ENCODE data around the gene NOP56. TPM values are rescaled to one million over a fixed set of nuclear protein-coding genes. Genes with fewer than 3 reads are reported as not detected.
A peak's percentile ranks its signal among the peaks of the same experiment; 100 is the strongest.

The NOP56 gene
- total RNA-seq, 1 experiment from 2014 or later = 582 TPM

- ChIA-PET RAD21 (ENCODE audit: low non-redundant PET in 1 of 2, low total read pairs in 2 of 2, uncharacterized antibody in 2 of 2, unreplicated experiment in 2 of 2) (no interaction called here), CTCF (no interaction called here), POLR2A (no interaction called here)
- Histone ChIP-seq H3K4me1 (ENCODE audit: control insufficient read depth in 1 of 2, insufficient read depth in 2 of 2, low read length in 2 of 2) (no peaks in the 10 kb centered on the region), H3K9ac (ENCODE audit: low read length) (no peak overlapping the region), H3K79me2 (ENCODE audit: insufficient read depth, low read length) (no peaks in the 10 kb centered on the region), H3K9me3 (ENCODE audit: control insufficient read depth in 1 of 2, insufficient read depth in 1 of 2, low read depth in 1 of 2, low read length in 2 of 2) (no peaks in the 10 kb centered on the region), H2AFZ (ENCODE audit: low read depth, low read length, poor library complexity, severe bottlenecking) (no peak overlapping the region), H4K20me1 (ENCODE audit: insufficient read depth) (no peaks in the 10 kb centered on the region), H3K4me3 (replicated peaks in 1 of 2; ENCODE audit: low read depth in 1 of 2, low read length in 2 of 2) (no peak overlapping the region), H3K9me2 (ENCODE audit: insufficient read depth) (no peaks in the 10 kb centered on the region), H3K27ac (ENCODE audit: low read depth, low read length) (no peak overlapping the region), H3K36me3 (ENCODE audit: control insufficient read depth in 1 of 2, insufficient read depth in 2 of 2, low read length in 2 of 2) (no peaks in the 10 kb centered on the region), H3K4me2 (ENCODE audit: low read length) (no peak overlapping the region), H3K27me3 (ENCODE audit: insufficient read depth, low read length) (no peaks in the 10 kb centered on the region)
- ATAC-seq = no peak
- TF ChIP-seq, protein P1, sequence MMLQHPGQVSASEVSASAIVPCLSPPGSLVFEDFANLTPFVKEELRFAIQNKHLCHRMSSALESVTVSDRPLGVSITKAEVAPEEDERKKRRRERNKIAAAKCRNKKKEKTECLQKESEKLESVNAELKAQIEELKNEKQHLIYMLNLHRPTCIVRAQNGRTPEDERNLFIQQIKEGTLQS (IDR thresholded peaks at IDR 0.05) = no peak
- no peak for TF ChIP-seq FOSL1 (IDR thresholded peaks at IDR 0.05; ENCODE audit: low read depth)
- no peak for TF ChIP-seq CBX3 (IDR thresholded peaks at IDR 0.05; ENCODE audit: low read depth)
- TF ChIP-seq, protein P2, sequence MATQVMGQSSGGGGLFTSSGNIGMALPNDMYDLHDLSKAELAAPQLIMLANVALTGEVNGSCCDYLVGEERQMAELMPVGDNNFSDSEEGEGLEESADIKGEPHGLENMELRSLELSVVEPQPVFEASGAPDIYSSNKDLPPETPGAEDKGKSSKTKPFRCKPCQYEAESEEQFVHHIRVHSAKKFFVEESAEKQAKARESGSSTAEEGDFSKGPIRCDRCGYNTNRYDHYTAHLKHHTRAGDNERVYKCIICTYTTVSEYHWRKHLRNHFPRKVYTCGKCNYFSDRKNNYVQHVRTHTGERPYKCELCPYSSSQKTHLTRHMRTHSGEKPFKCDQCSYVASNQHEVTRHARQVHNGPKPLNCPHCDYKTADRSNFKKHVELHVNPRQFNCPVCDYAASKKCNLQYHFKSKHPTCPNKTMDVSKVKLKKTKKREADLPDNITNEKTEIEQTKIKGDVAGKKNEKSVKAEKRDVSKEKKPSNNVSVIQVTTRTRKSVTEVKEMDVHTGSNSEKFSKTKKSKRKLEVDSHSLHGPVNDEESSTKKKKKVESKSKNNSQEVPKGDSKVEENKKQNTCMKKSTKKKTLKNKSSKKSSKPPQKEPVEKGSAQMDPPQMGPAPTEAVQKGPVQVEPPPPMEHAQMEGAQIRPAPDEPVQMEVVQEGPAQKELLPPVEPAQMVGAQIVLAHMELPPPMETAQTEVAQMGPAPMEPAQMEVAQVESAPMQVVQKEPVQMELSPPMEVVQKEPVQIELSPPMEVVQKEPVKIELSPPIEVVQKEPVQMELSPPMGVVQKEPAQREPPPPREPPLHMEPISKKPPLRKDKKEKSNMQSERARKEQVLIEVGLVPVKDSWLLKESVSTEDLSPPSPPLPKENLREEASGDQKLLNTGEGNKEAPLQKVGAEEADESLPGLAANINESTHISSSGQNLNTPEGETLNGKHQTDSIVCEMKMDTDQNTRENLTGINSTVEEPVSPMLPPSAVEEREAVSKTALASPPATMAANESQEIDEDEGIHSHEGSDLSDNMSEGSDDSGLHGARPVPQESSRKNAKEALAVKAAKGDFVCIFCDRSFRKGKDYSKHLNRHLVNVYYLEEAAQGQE (IDR thresholded peaks at IDR 0.05; ENCODE audit: low read depth) = no peak
- no peak for TF ChIP-seq CTCF (IDR thresholded peaks at IDR 0.05 in 2 of 3, conservative IDR thresholded peaks at IDR 0.05 in 1 of 3; ENCODE audit: borderline replicate concordance in 1 of 3, insufficient read depth in 1 of 3, low read depth in 2 of 3, low read length in 2 of 3)
- TF ChIP-seq, protein P3, sequence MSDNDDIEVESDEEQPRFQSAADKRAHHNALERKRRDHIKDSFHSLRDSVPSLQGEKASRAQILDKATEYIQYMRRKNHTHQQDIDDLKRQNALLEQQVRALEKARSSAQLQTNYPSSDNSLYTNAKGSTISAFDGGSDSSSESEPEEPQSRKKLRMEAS (IDR thresholded peaks at IDR 0.05) = no peak
- TF ChIP-seq EGR1 (IDR thresholded peaks at IDR 0.05; ENCODE audit: low read depth) = no peak
- no peak for TF ChIP-seq SP1 (IDR thresholded peaks at IDR 0.05; ENCODE audit: low read depth)
- intact Hi-C loops (cut with micrococcal nuclease) = no loop called here
- no TSS peak for BruUV-seq (replicated peaks)
- no peak for DNase-seq (ENCODE audit: low read depth, low spot score)
These were observed 55.1 kb downstream of the NOP56 start for GRCh38 chr20:2707353-2708072.

MicroRNAs encoded within 50 kb of the gene (microRNA counts, 767-probe panel; counts per million panel counts)
- not detected for microRNA hsa-miR-1292

Small RNA genes within 50 kb of the gene (microRNA-seq; reads per million reads assigned to microRNA genes)
- gene MIR1292 (ENCODE audit: borderline number of aligned reads) = 26.6 reads per million, percentile 46 among the genes with 10 or more reads in this experiment

Other genes starting within 250 kb of the NOP56 start
- 469 TPM for gene SNRPB, start 181.8 kb upstream of the NOP56 start, total RNA-seq (2021; ENCODE audit: unreplicated experiment)
- gene ZNF343, start 143.7 kb upstream of the NOP56 start, total RNA-seq (2021; ENCODE audit: unreplicated experiment) = 12.0 TPM
- gene TMC2, start 116.1 kb upstream of the NOP56 start, total RNA-seq (2021; ENCODE audit: unreplicated experiment) = not detected
- gene IDH3B, start 11.6 kb downstream of the NOP56 start, total RNA-seq (2021; ENCODE audit: unreplicated experiment) = 132 TPM
- gene EBF4, start 40.1 kb downstream of the NOP56 start, total RNA-seq (2021; ENCODE audit: unreplicated experiment) = 11.4 TPM
- gene CPXM1, start 148.0 kb downstream of the NOP56 start, total RNA-seq (2021; ENCODE audit: unreplicated experiment) = 0.17 TPM
- not detected for gene C20orf141, start 162.4 kb downstream of the NOP56 start, total RNA-seq (2021; ENCODE audit: unreplicated experiment)
- not detected for gene TMEM239, start 163.7 kb downstream of the NOP56 start, total RNA-seq (2021; ENCODE audit: unreplicated experiment)
- gene PCED1A, start 188.0 kb downstream of the NOP56 start, total RNA-seq (2021; ENCODE audit: unreplicated experiment) = 31.8 TPM
- 38.1 TPM for gene VPS16, start 188.1 kb downstream of the NOP56 start, total RNA-seq (2021; ENCODE audit: unreplicated experiment)
- 44.6 TPM for gene PTPRA, start 220.8 kb downstream of the NOP56 start, total RNA-seq (2021; ENCODE audit: unreplicated experiment)